K562 (cell line): ENCODE results near the gene ACTL6A.

Experiments used
- HNRNPUL1 ChIP-seq: fragments of 200-400 bp; formaldehyde crosslinking; IDR thresholded peaks from 2 replicates; pipeline ENCODE4 v1.6.1; 2017; ENCODE audit warnings: low read length
- PCBP2 ChIP-seq: fragments of 200-400 bp; formaldehyde crosslinking; IDR thresholded peaks from 2 replicates; pipeline ENCODE4 v1.6.1; 2018; ENCODE audit warnings: low read length, low read depth, mild to moderate bottlenecking, moderate library complexity; ENCODE audit not compliant: poor library complexity, severe bottlenecking
- POLR2A ChIP-seq: fragments of 450-650 bp; conservative IDR thresholded peaks from 2 replicates; pipeline ENCODE4 v1.6.1; 2016
- POLR2G ChIP-seq: fragments of 200-400 bp; formaldehyde crosslinking; IDR thresholded peaks from 2 replicates; pipeline ENCODE4 v1.6.1; 2017; ENCODE audit warnings: low read depth, mild to moderate bottlenecking, antibody characterized with exemption, low read length, moderate library complexity
- RB1 ChIP-seq: fragments of 450-650 bp; IDR thresholded peaks from 2 replicates; pipeline ENCODE4 v1.6.1; 2017; ENCODE audit warnings: low read depth, mild to moderate bottlenecking
- SMC3 ChIP-seq: conservative IDR thresholded peaks from 2 replicates; pipeline ENCODE4 v1.6.1; 2011; ENCODE audit warnings: low read depth, low read length, improper control_type of control experiment; ENCODE audit not compliant: insufficient read depth
- YBX1 ChIP-seq: fragments of 450-650 bp; IDR thresholded peaks from 2 replicates; pipeline ENCODE4 v1.7.1; 2016; ENCODE audit warnings: mild to moderate bottlenecking
- YY1 ChIP-seq, 3 experiments: IDR thresholded peaks; 2 replicates each; pipeline ENCODE4 v1.6.1; 2011; ENCODE audit warnings: low read length in 2 of 3, mild to moderate bottlenecking in 2 of 3, moderate library complexity in 2 of 3, borderline replicate concordance in 1 of 3, control low read depth in 1 of 3, low read depth in 1 of 3; ENCODE audit not compliant: insufficient read depth in 3 of 3, insufficient replicate concordance in 2 of 3, control insufficient read depth in 1 of 3, insufficient read length in 1 of 3; ENCODE audit errors: extremely low read depth in 1 of 3
- ZNF263 ChIP-seq: sonication (generic); formaldehyde crosslinking; IDR thresholded peaks from 2 replicates; pipeline ENCODE4 v1.8.0; 2022; ENCODE audit warnings: mild to moderate bottlenecking, missing genetic modification reagents, borderline replicate concordance
- TF ChIP-seq, protein P1 (sequence below): fragments of 150-350 bp; IDR thresholded peaks from 2 replicates; pipeline ENCODE4 v1.6.1; 2014; ENCODE audit warnings: low read depth, mild to moderate bottlenecking, low read length, borderline replicate concordance
- TF ChIP-seq, protein P2 (sequence below), 3 experiments: IDR thresholded peaks in 2 of 3; conservative IDR thresholded peaks in 1 of 3; 2 replicates each; pipeline ENCODE4 v1.5.1; 2011 to 2012; ENCODE audit warnings: low read length in 3 of 3, mild to moderate bottlenecking in 3 of 3, control low read depth in 2 of 3, improper control_type of control experiment in 1 of 3, inconsistent platforms in 1 of 3, low read depth in 1 of 3, mixed read lengths in 1 of 3, moderate library complexity in 1 of 3; ENCODE audit not compliant: insufficient read depth in 2 of 3
- TF ChIP-seq, protein P3 (sequence below): fragments of 450-650 bp; IDR thresholded peaks from 2 replicates; pipeline ENCODE4 v1.7.1; 2018; ENCODE audit warnings: mild to moderate bottlenecking, low read depth; ENCODE audit not compliant: partially characterized antibody

DNA sequence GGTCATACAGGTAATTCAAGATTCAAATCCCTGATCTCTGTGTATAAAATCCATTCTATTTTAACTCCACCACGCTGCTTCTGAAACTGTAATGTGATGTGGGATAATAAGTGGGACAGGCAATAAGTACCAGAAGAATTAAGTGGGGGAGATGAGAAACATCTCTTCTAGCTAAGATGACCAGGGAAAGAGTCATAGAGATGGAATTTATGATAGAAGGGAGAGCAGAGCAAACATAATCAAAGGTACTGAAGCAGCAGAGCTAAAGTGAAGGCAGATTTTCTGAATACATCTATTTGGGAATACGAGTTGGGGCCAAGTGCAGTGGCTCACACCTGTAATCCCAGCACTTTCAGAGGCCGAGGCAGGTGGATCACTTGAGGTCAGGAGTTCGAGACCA, 36.8 kb downstream of the ACTL6A start:
- TF ChIP-seq SMC3, result no peak
- TF ChIP-seq POLR2G, result no peak
- TF ChIP-seq POLR2A, result no peak
- TF ChIP-seq HNRNPUL1, result no peak
- TF ChIP-seq, protein P1, sequence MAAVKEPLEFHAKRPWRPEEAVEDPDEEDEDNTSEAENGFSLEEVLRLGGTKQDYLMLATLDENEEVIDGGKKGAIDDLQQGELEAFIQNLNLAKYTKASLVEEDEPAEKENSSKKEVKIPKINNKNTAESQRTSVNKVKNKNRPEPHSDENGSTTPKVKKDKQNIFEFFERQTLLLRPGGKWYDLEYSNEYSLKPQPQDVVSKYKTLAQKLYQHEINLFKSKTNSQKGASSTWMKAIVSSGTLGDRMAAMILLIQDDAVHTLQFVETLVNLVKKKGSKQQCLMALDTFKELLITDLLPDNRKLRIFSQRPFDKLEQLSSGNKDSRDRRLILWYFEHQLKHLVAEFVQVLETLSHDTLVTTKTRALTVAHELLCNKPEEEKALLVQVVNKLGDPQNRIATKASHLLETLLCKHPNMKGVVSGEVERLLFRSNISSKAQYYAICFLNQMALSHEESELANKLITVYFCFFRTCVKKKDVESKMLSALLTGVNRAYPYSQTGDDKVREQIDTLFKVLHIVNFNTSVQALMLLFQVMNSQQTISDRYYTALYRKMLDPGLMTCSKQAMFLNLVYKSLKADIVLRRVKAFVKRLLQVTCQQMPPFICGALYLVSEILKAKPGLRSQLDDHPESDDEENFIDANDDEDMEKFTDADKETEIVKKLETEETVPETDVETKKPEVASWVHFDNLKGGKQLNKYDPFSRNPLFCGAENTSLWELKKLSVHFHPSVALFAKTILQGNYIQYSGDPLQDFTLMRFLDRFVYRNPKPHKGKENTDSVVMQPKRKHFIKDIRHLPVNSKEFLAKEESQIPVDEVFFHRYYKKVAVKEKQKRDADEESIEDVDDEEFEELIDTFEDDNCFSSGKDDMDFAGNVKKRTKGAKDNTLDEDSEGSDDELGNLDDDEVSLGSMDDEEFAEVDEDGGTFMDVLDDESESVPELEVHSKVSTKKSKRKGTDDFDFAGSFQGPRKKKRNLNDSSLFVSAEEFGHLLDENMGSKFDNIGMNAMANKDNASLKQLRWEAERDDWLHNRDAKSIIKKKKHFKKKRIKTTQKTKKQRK, result no peak
- no peak for TF ChIP-seq YY1 (IDR thresholded peaks at IDR 0.05; ENCODE audit: borderline replicate concordance in 1 of 3, control insufficient read depth in 1 of 3, extremely low read depth in 1 of 3, insufficient read depth in 3 of 3, insufficient read length in 1 of 3, insufficient replicate concordance in 2 of 3, low read depth in 1 of 3, low read length in 2 of 3)
- TF ChIP-seq PCBP2, result no peak
- TF ChIP-seq ZNF263, result no peak
- TF ChIP-seq YBX1, result no peak
- TF ChIP-seq, protein P2, sequence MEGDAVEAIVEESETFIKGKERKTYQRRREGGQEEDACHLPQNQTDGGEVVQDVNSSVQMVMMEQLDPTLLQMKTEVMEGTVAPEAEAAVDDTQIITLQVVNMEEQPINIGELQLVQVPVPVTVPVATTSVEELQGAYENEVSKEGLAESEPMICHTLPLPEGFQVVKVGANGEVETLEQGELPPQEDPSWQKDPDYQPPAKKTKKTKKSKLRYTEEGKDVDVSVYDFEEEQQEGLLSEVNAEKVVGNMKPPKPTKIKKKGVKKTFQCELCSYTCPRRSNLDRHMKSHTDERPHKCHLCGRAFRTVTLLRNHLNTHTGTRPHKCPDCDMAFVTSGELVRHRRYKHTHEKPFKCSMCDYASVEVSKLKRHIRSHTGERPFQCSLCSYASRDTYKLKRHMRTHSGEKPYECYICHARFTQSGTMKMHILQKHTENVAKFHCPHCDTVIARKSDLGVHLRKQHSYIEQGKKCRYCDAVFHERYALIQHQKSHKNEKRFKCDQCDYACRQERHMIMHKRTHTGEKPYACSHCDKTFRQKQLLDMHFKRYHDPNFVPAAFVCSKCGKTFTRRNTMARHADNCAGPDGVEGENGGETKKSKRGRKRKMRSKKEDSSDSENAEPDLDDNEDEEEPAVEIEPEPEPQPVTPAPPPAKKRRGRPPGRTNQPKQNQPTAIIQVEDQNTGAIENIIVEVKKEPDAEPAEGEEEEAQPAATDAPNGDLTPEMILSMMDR (IDR thresholded peaks at IDR 0.05 in 2 of 3, conservative IDR thresholded peaks at IDR 0.05 in 1 of 3; ENCODE audit: insufficient read depth in 2 of 3, low read depth in 1 of 3, low read length in 3 of 3), result no peak
- no peak for TF ChIP-seq RB1
- TF ChIP-seq, protein P3, sequence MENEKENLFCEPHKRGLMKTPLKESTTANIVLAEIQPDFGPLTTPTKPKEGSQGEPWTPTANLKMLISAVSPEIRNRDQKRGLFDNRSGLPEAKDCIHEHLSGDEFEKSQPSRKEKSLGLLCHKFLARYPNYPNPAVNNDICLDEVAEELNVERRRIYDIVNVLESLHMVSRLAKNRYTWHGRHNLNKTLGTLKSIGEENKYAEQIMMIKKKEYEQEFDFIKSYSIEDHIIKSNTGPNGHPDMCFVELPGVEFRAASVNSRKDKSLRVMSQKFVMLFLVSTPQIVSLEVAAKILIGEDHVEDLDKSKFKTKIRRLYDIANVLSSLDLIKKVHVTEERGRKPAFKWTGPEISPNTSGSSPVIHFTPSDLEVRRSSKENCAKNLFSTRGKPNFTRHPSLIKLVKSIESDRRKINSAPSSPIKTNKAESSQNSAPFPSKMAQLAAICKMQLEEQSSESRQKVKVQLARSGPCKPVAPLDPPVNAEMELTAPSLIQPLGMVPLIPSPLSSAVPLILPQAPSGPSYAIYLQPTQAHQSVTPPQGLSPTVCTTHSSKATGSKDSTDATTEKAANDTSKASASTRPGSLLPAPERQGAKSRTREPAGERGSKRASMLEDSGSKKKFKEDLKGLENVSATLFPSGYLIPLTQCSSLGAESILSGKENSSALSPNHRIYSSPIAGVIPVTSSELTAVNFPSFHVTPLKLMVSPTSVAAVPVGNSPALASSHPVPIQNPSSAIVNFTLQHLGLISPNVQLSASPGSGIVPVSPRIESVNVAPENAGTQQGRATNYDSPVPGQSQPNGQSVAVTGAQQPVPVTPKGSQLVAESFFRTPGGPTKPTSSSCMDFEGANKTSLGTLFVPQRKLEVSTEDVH, result no peak
